Lower lobe of right lung (tissue), 2 donors: Measurements from ENCODE around the gene FAM156B. TPM values are rescaled to one million over a fixed set of nuclear protein-coding genes. Genes with fewer than 3 reads are reported as not detected.
"Not testable (repeated sequence)": the region's sequence is repeated elsewhere in the genome, so short reads cannot be mapped to it uniquely, and the experiment has no call there.

Experiments used
- ATAC-seq, 2 donors: fragments of 200-7000 bp; cut with Tn5 transposase; one replicate each; pipeline ENCODE4 v1.9.1; 2020 to 2022; ENCODE audit warnings: mild to moderate bottlenecking in 2 of 2, moderate library complexity in 2 of 2
- DNase-seq: peaks from one replicate; pipeline ENCODE4 v3.0.0-alpha.2; 2020
- H3K27ac ChIP-seq: fragments of 200-600 bp; one replicate; pipeline ENCODE4 v1.8.0; 2022
- H3K27me3 ChIP-seq: fragments of 200-600 bp; one replicate; pipeline ENCODE4 v1.8.0; 2022; ENCODE audit warnings: low read depth
- H3K36me3 ChIP-seq: fragments of 200-600 bp; one replicate; pipeline ENCODE4 v1.8.0; 2022; ENCODE audit warnings: mild to moderate bottlenecking
- H3K4me1 ChIP-seq: fragments of 200-600 bp; one replicate; pipeline ENCODE4 v1.8.0; 2022
- H3K4me3 ChIP-seq: fragments of 200-600 bp; one replicate; pipeline ENCODE4 v1.8.0; 2022; ENCODE audit warnings: mild to moderate bottlenecking
- H3K9me3 ChIP-seq: fragments of 200-600 bp; one replicate; pipeline ENCODE4 v1.8.0; 2022
- CTCF ChIP-seq: fragments of 200-600 bp; IDR thresholded peaks from one replicate; pipeline ENCODE4 v1.8.0; 2022; ENCODE audit warnings: antibody characterized with exemption, mild to moderate bottlenecking
- intact Hi-C: fragments of 100-400 bp; cut with DNase I; formaldehyde crosslinking; loops from one replicate; pipeline ENCODE4 v1.11.0; 2022
- total RNA-seq: library from RNA; stranded (reverse); fragmentation: NEBNext Ultra II Directional; extraction: Animal tissue kit (Norgen Biotek cat#: 25700); gene quantifications from one replicate; pipeline ENCODE4 v1.2.1, GENCODE V29; 2021
- donor health status: DM: no; HTN: yes; CAD: no; lungs with severe emphysema.

The FAM156B gene
- total RNA-seq, 1 donor from 2014 or later: 17.7 TPM

- H3K27ac ChIP-seq, H3K4me3 ChIP-seq, H3K4me1 ChIP-seq, intact Hi-C loops, H3K36me3 ChIP-seq, H3K27me3 ChIP-seq, H3K9me3 ChIP-seq, DNase-seq: not testable (repeated sequence)
- peak in 1 of 2 donors; percentile 51 for ATAC-seq
These were observed 12.3 kb downstream of the FAM156B start for GRCh38 chrX:52909313-52909969.

- H3K4me3 ChIP-seq, ATAC-seq, intact Hi-C loops: not testable (repeated sequence)
These were observed 16.6 kb downstream of the FAM156B start for GRCh38 chrX:52913681-52914080.

GRCh38 chrX:52914704-52915103, 17.6 kb downstream of the FAM156B start:
- H3K4me1 ChIP-seq, H3K27me3 ChIP-seq, H3K9me3 ChIP-seq, H3K27ac ChIP-seq, DNase-seq, ATAC-seq, H3K4me3 ChIP-seq, intact Hi-C loops, H3K36me3 ChIP-seq: not testable (repeated sequence)

More at GRCh38 chrX:52913681-52914080, 16.6 kb downstream of the FAM156B start:
- H3K4me1 ChIP-seq, H3K9me3 ChIP-seq, H3K27ac ChIP-seq, H3K27me3 ChIP-seq, DNase-seq, H3K36me3 ChIP-seq: not testable (repeated sequence)

- no peak for TF ChIP-seq CTCF
These were observed 26.7 kb downstream of the FAM156B start for GRCh38 chrX:52923781-52924241.

GRCh38 chrX:52930214-52930613, 33.1 kb downstream of the FAM156B start:
- H3K27ac ChIP-seq, ATAC-seq, H3K4me1 ChIP-seq, H3K4me3 ChIP-seq, H3K36me3 ChIP-seq, H3K27me3 ChIP-seq, DNase-seq, intact Hi-C loops, H3K9me3 ChIP-seq: not testable (repeated sequence)

More at GRCh38 chrX:52923781-52924241, 26.7 kb downstream of the FAM156B start:
- Histone ChIP-seq H3K27ac (peak overlapping the region; percentile 11), H3K4me1 (no peaks in the 10 kb centered on the region), H3K36me3 (no peaks in the 10 kb centered on the region), H3K4me3 (no peak overlapping the region), H3K27me3 (no peaks in the 10 kb centered on the region), H3K9me3 (no peaks in the 10 kb centered on the region)
- DNase-seq (peak; percentile 53), ATAC-seq (peak; percentile 12 to 31)
- intact Hi-C loops: no loop called here

- H3K27ac ChIP-seq: no peak overlapping the region
- DNase-seq: no peak
- no peaks in the 10 kb centered on the region for H3K36me3 ChIP-seq
- ATAC-seq: no peak
- no peak for TF ChIP-seq CTCF
- no peaks in the 10 kb centered on the region for H3K27me3 ChIP-seq
- no peaks in the 10 kb centered on the region for H3K4me1 ChIP-seq
- intact Hi-C loops: no loop called here
- no peak overlapping the region for H3K4me3 ChIP-seq
- no peaks in the 10 kb centered on the region for H3K9me3 ChIP-seq
These were observed 36.1 kb downstream of the FAM156B start for GRCh38 chrX:52933213-52933612.

- peak overlapping the region; percentile 95 for H3K27ac ChIP-seq
- H3K4me3 ChIP-seq: peak overlapping the region; percentile 58
- intact Hi-C loops: no loop called here
- DNase-seq: no peak
- H3K9me3 ChIP-seq: no peaks in the 10 kb centered on the region
- no peaks in the 10 kb centered on the region for H3K36me3 ChIP-seq
- H3K4me1 ChIP-seq: no peaks in the 10 kb centered on the region
- ATAC-seq: no peak
- H3K27me3 ChIP-seq: no peaks in the 10 kb centered on the region
- no peak for TF ChIP-seq CTCF
These were observed 37.0 kb downstream of the FAM156B start for GRCh38 chrX:52933976-52934703.
